ENCODE measurements around the gene VPS13A. TPM values are rescaled to one million over a fixed set of nuclear protein-coding genes. Genes with fewer than 3 reads are reported as not detected.
A peak's percentile ranks its signal among the peaks of the same experiment; 100 is the strongest.

The VPS13A gene
- total and polyA plus RNA-seq, 2 experiments from 2014 or later = 13.2 to 65.6 TPM

- peak; percentile 36 for TF ChIP-seq CTCF (IDR thresholded peaks at IDR 0.05; ENCODE audit: poor library complexity)
- TF ChIP-seq EZH2phosphoT487 (IDR thresholded peaks at IDR 0.05; ENCODE audit: low read depth, severe bottlenecking, unreplicated experiment) = no peak
- Histone ChIP-seq H3K27me3 (no peaks in the 10 kb centered on the region), H3K79me2 (no peaks in the 10 kb centered on the region), H3K9me3 (ENCODE audit: low read depth) (no peaks in the 10 kb centered on the region), H3K4me3 (no peak overlapping the region), H3K4me1 (ENCODE audit: insufficient read depth) (no peaks in the 10 kb centered on the region), H3K27ac (no peak overlapping the region), H3K9me2 (replicated peaks; ENCODE audit: insufficient read depth) (no peaks in the 10 kb centered on the region), H2AFZ (no peak overlapping the region), H3K4me2 (no peak overlapping the region), H3K36me3 (replicated peaks; ENCODE audit: insufficient read depth, low read depth) (no peaks in the 10 kb centered on the region), H4K20me1 (ENCODE audit: insufficient read depth, poor library complexity, severe bottlenecking) (no peaks in the 10 kb centered on the region)
- 75% methylated on average over 8 of the region's 8 CpGs for WGBS (ENCODE audit: low lambda C conversion rate, missing lambda C conversion rate)
- peak; percentile 36 for DNase-seq (ENCODE audit: low spot score)
These were observed 278.1 kb downstream of the VPS13A start for GRCh38 chr9:77455312-77455927.

- peak; percentile 75 for TF ChIP-seq CTCF (IDR thresholded peaks at IDR 0.05; ENCODE audit: poor library complexity)
- no peak for TF ChIP-seq EZH2phosphoT487 (IDR thresholded peaks at IDR 0.05; ENCODE audit: low read depth, severe bottlenecking, unreplicated experiment)
- Histone ChIP-seq H3K36me3 (replicated peaks; ENCODE audit: insufficient read depth, low read depth) (no peaks in the 10 kb centered on the region), H3K4me3 (no peak overlapping the region), H3K79me2 (no peaks in the 10 kb centered on the region), H3K9me2 (replicated peaks; ENCODE audit: insufficient read depth) (no peaks in the 10 kb centered on the region), H3K4me1 (ENCODE audit: insufficient read depth) (no peaks in the 10 kb centered on the region), H3K4me2 (no peak overlapping the region), H3K27ac (no peak overlapping the region), H4K20me1 (ENCODE audit: insufficient read depth, poor library complexity, severe bottlenecking) (no peaks in the 10 kb centered on the region), H2AFZ (no peak overlapping the region), H3K27me3 (no peaks in the 10 kb centered on the region), H3K9me3 (ENCODE audit: low read depth) (no peaks in the 10 kb centered on the region)
- WGBS (ENCODE audit: low lambda C conversion rate, missing lambda C conversion rate) = 15% methylated on average over 10 of the region's 10 CpGs
- peak; percentile 91 for DNase-seq (ENCODE audit: low spot score)
These were observed 279.6 kb downstream of the VPS13A start for GRCh38 chr9:77456829-77457437.

- Histone ChIP-seq H3K9me3 (ENCODE audit: low read depth) (no peaks in the 10 kb centered on the region), H2AFZ (no peak overlapping the region), H3K27ac (no peak overlapping the region), H3K4me1 (ENCODE audit: insufficient read depth) (no peaks in the 10 kb centered on the region), H4K20me1 (ENCODE audit: insufficient read depth, poor library complexity, severe bottlenecking) (no peaks in the 10 kb centered on the region), H3K79me2 (no peaks in the 10 kb centered on the region), H3K27me3 (no peaks in the 10 kb centered on the region), H3K9me2 (replicated peaks; ENCODE audit: insufficient read depth) (no peaks in the 10 kb centered on the region), H3K36me3 (replicated peaks; ENCODE audit: insufficient read depth, low read depth) (no peaks in the 10 kb centered on the region), H3K4me2 (no peak overlapping the region), H3K4me3 (no peak overlapping the region)
- TF ChIP-seq CTCF (IDR thresholded peaks at IDR 0.05; ENCODE audit: poor library complexity) = peak; percentile 84
- no peak for TF ChIP-seq EZH2phosphoT487 (IDR thresholded peaks at IDR 0.05; ENCODE audit: low read depth, severe bottlenecking, unreplicated experiment)
- peak; percentile 87 for DNase-seq (ENCODE audit: low spot score)
- WGBS (ENCODE audit: low lambda C conversion rate, missing lambda C conversion rate) = 55% methylated on average over 15 of the region's 15 CpGs
These were observed 280.7 kb downstream of the VPS13A start for GRCh38 chr9:77457916-77458592.
